K562 (cell line): ENCODE results near the gene RSBN1L. TPM values are rescaled to one million over a fixed set of nuclear protein-coding genes. Genes with fewer than 3 reads are reported as not detected.

Experiments
- ARID3B ChIP-seq: fragments of 250-450 bp; sonication (Bioruptor Pico); IDR thresholded peaks from 2 replicates; pipeline ENCODE4 v1.4.0; 2020; ENCODE audit warnings: borderline replicate concordance
- CBX1 ChIP-seq: sonication (generic); IDR thresholded peaks from 2 replicates; pipeline ENCODE4 v1.6.1; 2016; ENCODE audit warnings: antibody characterized with exemption, low read depth, mild to moderate bottlenecking
- CCNT2 ChIP-seq: IDR thresholded peaks from 2 replicates; pipeline ENCODE4 v1.6.1; 2011; ENCODE audit warnings: borderline replicate concordance, low read depth, mild to moderate bottlenecking, moderate library complexity, mixed read lengths, low read length; ENCODE audit not compliant: insufficient read length; ENCODE audit errors: extremely low read depth
- GATAD2B ChIP-seq: fragments of 450-650 bp; IDR thresholded peaks from 2 replicates; pipeline ENCODE4 v1.6.1; 2017; ENCODE audit warnings: mild to moderate bottlenecking, borderline replicate concordance
- HDAC3 ChIP-seq: fragments of 450-650 bp; IDR thresholded peaks from 2 replicates; pipeline ENCODE4 v1.6.1; 2018; ENCODE audit warnings: borderline replicate concordance, mild to moderate bottlenecking, moderate library complexity; ENCODE audit not compliant: partially characterized antibody
- MTA3 ChIP-seq: fragments of 450-650 bp; formaldehyde crosslinking; IDR thresholded peaks from 2 replicates; pipeline ENCODE4 v1.6.1; 2017; ENCODE audit warnings: mild to moderate bottlenecking, borderline replicate concordance
- NCOA1 ChIP-seq: fragments of 450-650 bp; IDR thresholded peaks from 2 replicates; pipeline ENCODE4 v1.6.1; 2016; ENCODE audit warnings: low read depth
- NFE2 ChIP-seq: IDR thresholded peaks from 2 replicates; pipeline ENCODE4 v1.6.1; 2014; ENCODE audit warnings: antibody characterized with exemption, low read depth
- PCBP1 ChIP-seq: fragments of 200-400 bp; formaldehyde crosslinking; IDR thresholded peaks from 2 replicates; pipeline ENCODE4 v1.6.1; 2018; ENCODE audit warnings: mild to moderate bottlenecking, low read depth, low read length; ENCODE audit not compliant: poor library complexity, severe bottlenecking
- RNF219 ChIP-seq: fragments of 250-450 bp; sonication (Bioruptor Pico); IDR thresholded peaks from 2 replicates; pipeline ENCODE4 v1.5.0; 2022; ENCODE audit warnings: mild to moderate bottlenecking
- STAT5B ChIP-seq: fragments of 250-450 bp; sonication (Bioruptor Pico); IDR thresholded peaks from 2 replicates; pipeline ENCODE4 v1.8.0; 2021; ENCODE audit warnings: mild to moderate bottlenecking, inconsistent platforms
- TCF7 ChIP-seq: sonication (generic); IDR thresholded peaks from 2 replicates; pipeline ENCODE4 v1.6.1; 2016; ENCODE audit warnings: antibody characterized with exemption, borderline replicate concordance
- THRB ChIP-seq: fragments of 450-650 bp; formaldehyde crosslinking; conservative IDR thresholded peaks from 2 replicates; pipeline ENCODE4 v1.4.0; 2022; ENCODE audit warnings: mild to moderate bottlenecking, missing genetic modification characterization
- TSC22D4 ChIP-seq: fragments of 450-650 bp; IDR thresholded peaks from 2 replicates; pipeline ENCODE4 v1.6.1; 2016; ENCODE audit warnings: missing genetic modification characterization, missing biosample characterization, control low read depth
- ZFP91 ChIP-seq: sonication (generic); formaldehyde crosslinking; IDR thresholded peaks from 2 replicates; pipeline ENCODE4 v1.8.0; 2022; ENCODE audit warnings: mild to moderate bottlenecking, missing genetic modification reagents
- ZNF398 ChIP-seq: fragments of 250-450 bp; sonication (Bioruptor Pico); IDR thresholded peaks from 2 replicates; pipeline ENCODE4 v1.8.0; 2021; ENCODE audit warnings: moderate library complexity, mild to moderate bottlenecking, inconsistent platforms
- ZNF444 ChIP-seq: fragments of 250-450 bp; sonication (Bioruptor Pico); IDR thresholded peaks from 2 replicates; pipeline ENCODE4 v1.4.0; 2020; ENCODE audit warnings: mild to moderate bottlenecking, moderate library complexity
- ZNF57 ChIP-seq: fragments of 450-650 bp; formaldehyde crosslinking; IDR thresholded peaks from 2 replicates; pipeline ENCODE4 v1.4.0; 2020; ENCODE audit warnings: mild to moderate bottlenecking, moderate library complexity
- ZNF785 ChIP-seq: fragments of 250-450 bp; sonication (Bioruptor Pico); IDR thresholded peaks from 2 replicates; pipeline ENCODE4 v1.4.0; 2020; ENCODE audit warnings: mild to moderate bottlenecking
- ZSCAN32 ChIP-seq: fragments of 450-650 bp; formaldehyde crosslinking; IDR thresholded peaks from 2 replicates; pipeline ENCODE4 v1.4.0; 2020; ENCODE audit warnings: mild to moderate bottlenecking, moderate library complexity
- polyA plus RNA-seq, 8 experiments: library from polyadenylated mRNA; depleted of rRNA in 4 of 8; stranded (reverse) in 5 of 8; unstranded in 3 of 8; fragments of >200 nt; fragmentation: Nextera tagmentation in 2 of 8; fragmentation: Illumina TruSeq in 1 of 8; extraction: Ambion mirVana in 2 of 8; extraction: Trizol in 1 of 8; gene quantifications; 2 replicates each; pipeline versions ENCODE4 v1.2.1 to v1.2.3, GENCODE V29; 2011 to 2014; ENCODE audit warnings: inconsistent platforms in 1 of 8, missing spikeins in 1 of 8
- total RNA-seq, 7 experiments: library from RNA; depleted of rRNA in 6 of 7; stranded (reverse); fragments of >200 nt in 6 of 7; fragmentation: Illumina TruSeq in 2 of 7; extraction: Trizol in 2 of 7; gene quantifications; 2 replicates each; pipeline versions ENCODE4 v1.2.1 to v1.2.3, GENCODE V29; 2011 to 2021; ENCODE audit warnings: low replicate concordance in 1 of 7

RSBN1L gene
- total and polyA plus RNA-seq, 9 of the 15 experiments (the other 6 are each of a cell fraction or from before 2014, with no cell fraction given): 6.2 to 35.2 (median 20.1) TPM

- TF ChIP-seq ZFP91: no peak
- TF ChIP-seq PCBP1: no peak
- TF ChIP-seq NCOA1: no peak
- no peak for TF ChIP-seq HDAC3
- no peak for TF ChIP-seq ZNF57 (CRISPR knock-in tag)
- TF ChIP-seq ZSCAN32 (CRISPR knock-in tag): no peak
- TF ChIP-seq ZNF398 (CRISPR knock-in tag): no peak
- no peak for TF ChIP-seq NFE2
- no peak for TF ChIP-seq TSC22D4 (tag)
- peak; percentile 80; the same call in 1 of the 2 replicates for TF ChIP-seq CBX1
- TF ChIP-seq ZNF785 (CRISPR knock-in tag): no peak
- no peak for TF ChIP-seq STAT5B (CRISPR knock-in tag)
- TF ChIP-seq RNF219 (CRISPR knock-in tag): no peak
- TF ChIP-seq ZNF444 (CRISPR knock-in tag): no peak
- TF ChIP-seq CCNT2: peak; percentile 67
- peak; percentile 93; the same call in 1 of the 2 replicates for TF ChIP-seq MTA3
- TF ChIP-seq ARID3B (CRISPR knock-in tag): no peak
- TF ChIP-seq THRB: no peak
- no peak for TF ChIP-seq GATAD2B
- TF ChIP-seq TCF7: no peak; the same call in 1 of the 2 replicates
Measured at GRCh38 chr7:77696057-77696642, at the start of gene RSBN1L (continued).
